ENCODE data around the gene DOCK11. TPM values are rescaled to one million over a fixed set of nuclear protein-coding genes. Genes with fewer than 3 reads are reported as not detected.

Gene DOCK11
- polyA plus RNA-seq, 1 donor from 2014 or later: 37.2 TPM

- Histone ChIP-seq H3K4me2 (ENCODE audit: low read length) (no peak overlapping the region), H3F3A (ENCODE audit: insufficient read depth, low read length, poor library complexity, severe bottlenecking) (no peaks in the 10 kb centered on the region), H4K20me1 (ENCODE audit: insufficient read depth) (no peaks in the 10 kb centered on the region), H3K27me3 (ENCODE audit: insufficient read depth, low read depth, low read length) (no peaks in the 10 kb centered on the region), H3K9me2 (ENCODE audit: insufficient read depth, low read length) (no peaks in the 10 kb centered on the region), H3K9me3 (ENCODE audit: low read length) (no peaks in the 10 kb centered on the region), H3K4me3 (ENCODE audit: low read length) (no peak overlapping the region), H3K79me2 (replicated peaks; ENCODE audit: insufficient read depth, low read length) (no peaks in the 10 kb centered on the region), H2AFZ (ENCODE audit: low read depth, low read length) (no peak overlapping the region), H3K27ac (ENCODE audit: low read length) (no peak overlapping the region), H3K36me3 (ENCODE audit: insufficient read depth, low read length) (no peaks in the 10 kb centered on the region), H3K9ac (ENCODE audit: low read length) (no peak overlapping the region)
- no peak for TF ChIP-seq SMC3 (conservative IDR thresholded peaks at IDR 0.05; ENCODE audit: poor library complexity)
- no peak for TF ChIP-seq EP300 (conservative IDR thresholded peaks at IDR 0.05; ENCODE audit: poor library complexity, severe bottlenecking)
- TF ChIP-seq, protein P1, sequence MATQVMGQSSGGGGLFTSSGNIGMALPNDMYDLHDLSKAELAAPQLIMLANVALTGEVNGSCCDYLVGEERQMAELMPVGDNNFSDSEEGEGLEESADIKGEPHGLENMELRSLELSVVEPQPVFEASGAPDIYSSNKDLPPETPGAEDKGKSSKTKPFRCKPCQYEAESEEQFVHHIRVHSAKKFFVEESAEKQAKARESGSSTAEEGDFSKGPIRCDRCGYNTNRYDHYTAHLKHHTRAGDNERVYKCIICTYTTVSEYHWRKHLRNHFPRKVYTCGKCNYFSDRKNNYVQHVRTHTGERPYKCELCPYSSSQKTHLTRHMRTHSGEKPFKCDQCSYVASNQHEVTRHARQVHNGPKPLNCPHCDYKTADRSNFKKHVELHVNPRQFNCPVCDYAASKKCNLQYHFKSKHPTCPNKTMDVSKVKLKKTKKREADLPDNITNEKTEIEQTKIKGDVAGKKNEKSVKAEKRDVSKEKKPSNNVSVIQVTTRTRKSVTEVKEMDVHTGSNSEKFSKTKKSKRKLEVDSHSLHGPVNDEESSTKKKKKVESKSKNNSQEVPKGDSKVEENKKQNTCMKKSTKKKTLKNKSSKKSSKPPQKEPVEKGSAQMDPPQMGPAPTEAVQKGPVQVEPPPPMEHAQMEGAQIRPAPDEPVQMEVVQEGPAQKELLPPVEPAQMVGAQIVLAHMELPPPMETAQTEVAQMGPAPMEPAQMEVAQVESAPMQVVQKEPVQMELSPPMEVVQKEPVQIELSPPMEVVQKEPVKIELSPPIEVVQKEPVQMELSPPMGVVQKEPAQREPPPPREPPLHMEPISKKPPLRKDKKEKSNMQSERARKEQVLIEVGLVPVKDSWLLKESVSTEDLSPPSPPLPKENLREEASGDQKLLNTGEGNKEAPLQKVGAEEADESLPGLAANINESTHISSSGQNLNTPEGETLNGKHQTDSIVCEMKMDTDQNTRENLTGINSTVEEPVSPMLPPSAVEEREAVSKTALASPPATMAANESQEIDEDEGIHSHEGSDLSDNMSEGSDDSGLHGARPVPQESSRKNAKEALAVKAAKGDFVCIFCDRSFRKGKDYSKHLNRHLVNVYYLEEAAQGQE (IDR thresholded peaks at IDR 0.05; ENCODE audit: borderline replicate concordance): no peak
- TF ChIP-seq RAD21 (conservative IDR thresholded peaks at IDR 0.05): no peak
Measured at GRCh38 chrX:118566359-118566758, 70.7 kb downstream of the DOCK11 start.

DNA sequence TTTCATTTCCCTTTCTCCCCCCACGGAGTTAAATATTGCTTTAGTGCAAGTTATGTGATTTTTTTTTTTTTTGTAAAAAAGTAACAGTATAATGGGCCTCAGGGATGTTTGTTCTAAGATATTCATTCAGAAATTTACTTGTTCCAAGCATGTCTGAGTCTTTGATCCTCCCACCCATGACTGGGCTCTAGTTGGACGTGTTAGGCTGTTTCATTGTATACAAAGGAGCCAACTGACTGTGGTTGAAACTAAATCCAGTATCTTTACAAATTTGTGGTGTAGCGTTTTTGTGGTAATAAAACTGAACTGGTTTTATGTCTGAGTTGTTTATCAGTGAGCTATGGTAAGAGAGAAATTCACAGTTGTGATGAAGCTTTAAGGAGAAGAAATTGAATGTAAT lies 74.1 kb downstream of the DOCK11 start:
- Histone ChIP-seq H3K36me3 (ENCODE audit: insufficient read depth, low read length) (no peaks in the 10 kb centered on the region), H3K9ac (ENCODE audit: low read length) (no peak overlapping the region), H3F3A (ENCODE audit: insufficient read depth, low read length, poor library complexity, severe bottlenecking) (no peaks in the 10 kb centered on the region), H3K27me3 (ENCODE audit: insufficient read depth, low read depth, low read length) (no peaks in the 10 kb centered on the region), H2AFZ (ENCODE audit: low read depth, low read length) (no peak overlapping the region), H3K4me3 (ENCODE audit: low read length) (no peak overlapping the region), H3K79me2 (replicated peaks; ENCODE audit: insufficient read depth, low read length) (no peaks in the 10 kb centered on the region), H4K20me1 (ENCODE audit: insufficient read depth) (no peaks in the 10 kb centered on the region), H3K4me2 (ENCODE audit: low read length) (no peak overlapping the region), H3K9me3 (ENCODE audit: low read length) (no peaks in the 10 kb centered on the region), H3K9me2 (ENCODE audit: insufficient read depth, low read length) (no peaks in the 10 kb centered on the region), H3K27ac (ENCODE audit: low read length) (no peak overlapping the region)
- TF ChIP-seq MXI1 (conservative IDR thresholded peaks at IDR 0.05; ENCODE audit: poor library complexity, severe bottlenecking) (no peak), TAF1 (IDR thresholded peaks at IDR 0.05; ENCODE audit: low read depth) (no peak), EP300 (conservative IDR thresholded peaks at IDR 0.05; ENCODE audit: poor library complexity, severe bottlenecking) (no peak), RAD21 (conservative IDR thresholded peaks at IDR 0.05) (no peak), EZH2 (IDR thresholded peaks at IDR 0.05; ENCODE audit: borderline replicate concordance, insufficient read depth, low read length, poor library complexity, severe bottlenecking) (no peak), CTCF (IDR thresholded peaks at IDR 0.05; ENCODE audit: poor library complexity, severe bottlenecking) (no peak), POLR2AphosphoS5 (IDR thresholded peaks at IDR 0.05) (no peak), SMC3 (conservative IDR thresholded peaks at IDR 0.05; ENCODE audit: poor library complexity) (no peak)
- TF ChIP-seq, protein P1 (IDR thresholded peaks at IDR 0.05; ENCODE audit: borderline replicate concordance): no peak

Measured in neural cell (in vitro differentiated cells).